ENCODE measurements around the gene SPC24. TPM values are rescaled to one million over a fixed set of nuclear protein-coding genes. Genes with fewer than 3 reads are reported as not detected.
A peak's percentile ranks its signal among the peaks of the same experiment; 100 is the strongest.

Gene SPC24
- total and polyA plus RNA-seq, 5 donors, result 0.56 to 4.4 (median 3.2) TPM

- Histone ChIP-seq H3K9me3 (ENCODE audit: control insufficient read depth, low read length) (no peaks in the 10 kb centered on the region), H3K27me3 (ENCODE audit: control insufficient read depth, insufficient read depth) (no peaks in the 10 kb centered on the region), H3K4me3 (ENCODE audit: low read length) (no peak overlapping the region), H3K4me1 (ENCODE audit: control insufficient read depth, insufficient read depth, low read length) (peaks cover 6% of the 10 kb centered on the region), H3K27ac (ENCODE audit: low read length) (no peak overlapping the region)
- ATAC-seq (no peak), DNase-seq (no peak)
- WGBS, result 90% methylated on average over 7 of the region's 7 CpGs
- intact Hi-C loops (cut with DNase I), result no loop called here
Measured at GRCh38 chr19:11175920-11176319, 20.3 kb upstream of the SPC24 start.

GRCh38 chr19:11174336-11174735, 18.8 kb upstream of the SPC24 start:
- no peak overlapping the region for H3K27ac ChIP-seq (ENCODE audit: low read length)
- no peaks in the 10 kb centered on the region for H3K9me3 ChIP-seq (ENCODE audit: control insufficient read depth, low read length)
- DNase-seq (no peak), ATAC-seq (no peak)
- 94% methylated on average over 27 of the region's 27 CpGs for WGBS
- no peak overlapping the region for H3K4me3 ChIP-seq (ENCODE audit: low read length)
- intact Hi-C loops (cut with DNase I), result no loop called here
- no peaks in the 10 kb centered on the region for H3K4me1 ChIP-seq (ENCODE audit: control insufficient read depth, insufficient read depth, low read length)
- no peaks in the 10 kb centered on the region for H3K27me3 ChIP-seq (ENCODE audit: control insufficient read depth, insufficient read depth)

DNA sequence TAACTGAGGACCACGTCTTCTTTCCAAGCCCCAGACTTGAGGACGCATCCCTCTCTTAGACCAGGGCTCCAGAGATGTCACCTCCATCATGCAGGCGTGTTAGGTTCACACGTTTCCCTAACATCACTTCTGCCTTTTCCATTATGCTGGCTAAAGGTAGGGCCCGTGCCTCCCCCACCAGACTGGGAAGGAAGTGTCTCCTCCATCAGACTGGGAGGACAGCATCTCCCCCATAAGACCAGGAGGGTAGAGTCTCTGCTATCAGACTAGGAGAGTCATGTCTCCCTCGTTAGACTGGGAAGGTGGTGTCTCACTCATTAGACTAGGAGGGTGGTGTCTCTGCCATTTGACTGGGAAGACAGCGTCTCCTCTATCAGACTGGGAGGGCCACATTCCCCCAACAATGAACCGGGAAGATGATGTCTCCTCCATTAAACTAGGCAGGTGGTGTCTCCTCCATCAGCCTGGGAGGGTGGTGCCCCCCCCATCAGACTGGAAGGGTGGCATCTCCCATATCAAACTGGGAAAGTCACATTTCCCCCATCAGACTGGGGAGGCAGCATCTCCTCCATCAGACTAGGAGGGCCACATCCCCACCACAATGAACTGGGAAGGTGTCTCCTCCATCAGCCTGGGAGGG, 18.1 kb upstream of the SPC24 start:
- WGBS, result 81% methylated on average over 8 of the region's 8 CpGs
- intact Hi-C loops (cut with DNase I), result no loop called here
- Histone ChIP-seq H3K9me3 (ENCODE audit: control insufficient read depth, low read length) (no peaks in the 10 kb centered on the region), H3K4me3 (ENCODE audit: low read length) (no peak overlapping the region), H3K27me3 (ENCODE audit: control insufficient read depth, insufficient read depth) (no peaks in the 10 kb centered on the region), H3K27ac (ENCODE audit: low read length) (no peak overlapping the region), H3K4me1 (ENCODE audit: control insufficient read depth, insufficient read depth, low read length) (no peaks in the 10 kb centered on the region)
- no peak for ATAC-seq
- DNase-seq, result no peak

DNA sequence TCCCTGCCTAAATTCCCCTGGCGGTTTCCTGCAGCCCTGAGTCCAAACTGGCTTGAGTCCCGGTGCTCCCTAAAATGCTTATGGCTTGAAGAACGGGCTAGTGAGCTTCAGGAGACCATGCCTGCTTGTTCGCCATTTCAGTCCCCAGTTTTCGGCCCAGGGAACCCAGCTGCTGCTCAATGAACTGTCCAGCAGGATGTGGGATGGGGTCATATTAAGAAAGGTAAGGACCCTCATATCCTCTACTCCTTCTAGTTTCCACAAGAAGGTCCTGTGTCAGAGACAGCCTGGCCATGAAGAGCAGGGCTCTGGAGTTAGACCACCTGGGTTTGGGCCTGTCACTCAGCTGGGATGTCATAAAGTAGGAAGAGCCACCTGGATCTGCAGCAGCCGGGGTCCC, 17.0 kb upstream of the SPC24 start:
- 78% methylated on average over 6 of the region's 6 CpGs for WGBS
- intact Hi-C loops (cut with DNase I), result no loop called here
- Histone ChIP-seq H3K4me1 (ENCODE audit: control insufficient read depth, insufficient read depth, low read length) (no peaks in the 10 kb centered on the region), H3K4me3 (ENCODE audit: low read length) (no peak overlapping the region), H3K27me3 (ENCODE audit: control insufficient read depth, insufficient read depth) (no peaks in the 10 kb centered on the region), H3K9me3 (ENCODE audit: control insufficient read depth, low read length) (no peaks in the 10 kb centered on the region), H3K27ac (ENCODE audit: low read length) (peak overlapping the region; percentile 2)
- DNase-seq, result no peak
- ATAC-seq, result no peak

DNA sequence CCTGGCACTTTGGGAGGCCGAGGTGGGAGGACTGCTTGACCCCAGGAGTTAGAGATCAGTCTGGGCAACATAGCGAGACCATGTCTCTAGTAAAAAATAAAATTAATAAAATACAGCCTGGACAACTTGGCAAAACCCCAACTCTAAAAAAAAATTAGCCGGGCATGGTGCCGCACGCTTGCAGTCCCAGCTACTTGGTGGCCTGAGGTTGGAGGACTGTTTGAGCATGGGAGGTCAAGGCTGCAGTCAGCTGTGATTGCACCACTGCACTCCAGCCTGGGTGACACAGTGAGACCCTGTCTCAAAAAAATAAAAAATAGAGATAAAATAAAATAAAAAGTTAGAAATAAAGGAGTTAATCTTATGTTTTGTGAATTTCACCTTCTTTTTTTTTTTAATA, 15.6 kb upstream of the SPC24 start:
- intact Hi-C loops (cut with DNase I), result no loop called here
- Histone ChIP-seq H3K27ac (ENCODE audit: low read length) (no peak overlapping the region), H3K9me3 (ENCODE audit: control insufficient read depth, low read length) (no peaks in the 10 kb centered on the region), H3K4me3 (ENCODE audit: low read length) (no peak overlapping the region), H3K27me3 (ENCODE audit: control insufficient read depth, insufficient read depth) (no peaks in the 10 kb centered on the region), H3K4me1 (ENCODE audit: control insufficient read depth, insufficient read depth, low read length) (peaks cover 3% of the 10 kb centered on the region)
- WGBS, result 62% methylated on average over 5 of the region's 5 CpGs
- DNase-seq (no peak), ATAC-seq (no peak)

- Histone ChIP-seq H3K27me3 (ENCODE audit: control insufficient read depth, insufficient read depth) (no peaks in the 10 kb centered on the region), H3K27ac (ENCODE audit: low read length) (no peak overlapping the region), H3K4me1 (ENCODE audit: control insufficient read depth, insufficient read depth, low read length) (peaks cover 6% of the 10 kb centered on the region), H3K9me3 (ENCODE audit: control insufficient read depth, low read length) (no peaks in the 10 kb centered on the region), H3K4me3 (ENCODE audit: low read length) (no peak overlapping the region)
- DNase-seq (peak in 1 of 3 donors; percentile 70), ATAC-seq (no peak)
- 75% methylated on average over 31 of the region's 31 CpGs for WGBS
- intact Hi-C loops (cut with DNase I), result no loop called here
Measured at GRCh38 chr19:11169896-11170678, 14.5 kb upstream of the SPC24 start.

DNA sequence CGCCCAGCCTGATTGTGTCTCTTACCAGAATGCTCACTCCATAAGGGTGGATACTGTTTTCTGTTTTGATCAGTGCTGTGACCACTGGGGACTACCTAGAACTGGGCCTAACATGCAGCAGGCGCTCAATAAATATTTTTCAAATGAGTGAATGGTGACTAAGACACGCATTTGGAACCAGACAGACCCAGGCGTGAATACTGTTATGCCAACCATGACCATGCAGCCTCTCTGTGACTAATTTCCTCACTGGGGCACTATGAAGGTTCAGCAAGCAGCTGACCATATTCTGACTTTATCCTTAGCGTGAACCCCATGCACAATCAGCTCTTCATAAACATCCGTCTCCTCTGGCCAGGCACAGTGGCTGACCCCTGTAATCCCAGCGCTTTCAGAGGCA, 13.0 kb upstream of the SPC24 start:
- peaks cover 11% of the 10 kb centered on the region for H3K4me1 ChIP-seq (ENCODE audit: control insufficient read depth, insufficient read depth, low read length)
- no peaks in the 10 kb centered on the region for H3K27me3 ChIP-seq (ENCODE audit: control insufficient read depth, insufficient read depth)
- H3K9me3 ChIP-seq (ENCODE audit: control insufficient read depth, low read length), result no peaks in the 10 kb centered on the region
- H3K27ac ChIP-seq (ENCODE audit: low read length), result no peak overlapping the region
- no peak for ATAC-seq
- WGBS, result 88% methylated on average over 7 of the region's 7 CpGs
- no peak overlapping the region for H3K4me3 ChIP-seq (ENCODE audit: low read length)
- intact Hi-C loops (cut with DNase I), result no loop called here
- no peak for DNase-seq

GRCh38 chr19:11166281-11167142, 10.9 kb upstream of the SPC24 start:
- ATAC-seq (peak; percentile 65 to 76), DNase-seq (peak; percentile 79 to 88 (median 85))
- 51% methylated on average over 26 of the region's 26 CpGs for WGBS
- Histone ChIP-seq H3K27me3 (ENCODE audit: control insufficient read depth, insufficient read depth) (no peaks in the 10 kb centered on the region), H3K27ac (ENCODE audit: low read length) (peak overlapping the region; percentile 44), H3K4me1 (ENCODE audit: control insufficient read depth, insufficient read depth, low read length) (peaks cover 12% of the 10 kb centered on the region), H3K9me3 (ENCODE audit: control insufficient read depth, low read length) (no peaks in the 10 kb centered on the region), H3K4me3 (ENCODE audit: low read length) (no peak overlapping the region)
- intact Hi-C loops (cut with DNase I), result no loop called here

- DNase-seq (no peak), ATAC-seq (peak; percentile 1 to 18)
- Histone ChIP-seq H3K4me3 (ENCODE audit: low read length) (no peak overlapping the region), H3K27ac (ENCODE audit: low read length) (peak overlapping the region; percentile 79), H3K9me3 (ENCODE audit: control insufficient read depth, low read length) (no peaks in the 10 kb centered on the region), H3K4me1 (ENCODE audit: control insufficient read depth, insufficient read depth, low read length) (peaks cover 12% of the 10 kb centered on the region), H3K27me3 (ENCODE audit: control insufficient read depth, insufficient read depth) (no peaks in the 10 kb centered on the region)
- intact Hi-C loops (cut with DNase I), result no loop called here
- 62% methylated on average over 13 of the region's 13 CpGs for WGBS
Measured at GRCh38 chr19:11165486-11166030, 10.0 kb upstream of the SPC24 start.

- H3K4me1 ChIP-seq (ENCODE audit: control insufficient read depth, insufficient read depth, low read length), result peaks cover 12% of the 10 kb centered on the region
- 31% methylated on average over 17 of the region's 17 CpGs for WGBS
- no peaks in the 10 kb centered on the region for H3K9me3 ChIP-seq (ENCODE audit: control insufficient read depth, low read length)
- peak; percentile 80 to 84 for ATAC-seq
- peak; percentile 90 to 96 (median 94) for DNase-seq
- H3K27ac ChIP-seq (ENCODE audit: low read length), result peak overlapping the region; percentile 79
- intact Hi-C loops (cut with DNase I), result loop anchor here in 1 of 4 donors (5.0 kb wide), 1 partner anchor 32 kb away; the partner anchor contains the start of gene KANK2
- H3K27me3 ChIP-seq (ENCODE audit: control insufficient read depth, insufficient read depth), result no peaks in the 10 kb centered on the region
- H3K4me3 ChIP-seq (ENCODE audit: low read length), result no peak overlapping the region
Measured at GRCh38 chr19:11164879-11165406, 9.4 kb upstream of the SPC24 start.
